ENCODE results near the gene BTG1. TPM values are rescaled to one million over a fixed set of nuclear protein-coding genes. Genes with fewer than 3 reads are reported as not detected.
A peak's percentile ranks its signal among the peaks of the same experiment; 100 is the strongest.
"Not testable (repeated sequence)": the region's sequence is repeated elsewhere in the genome, so short reads cannot be mapped to it uniquely, and the experiment has no call there.

Gene BTG1
- total RNA-seq, 1 donor from 2014 or later = 52.7 TPM

DNA sequence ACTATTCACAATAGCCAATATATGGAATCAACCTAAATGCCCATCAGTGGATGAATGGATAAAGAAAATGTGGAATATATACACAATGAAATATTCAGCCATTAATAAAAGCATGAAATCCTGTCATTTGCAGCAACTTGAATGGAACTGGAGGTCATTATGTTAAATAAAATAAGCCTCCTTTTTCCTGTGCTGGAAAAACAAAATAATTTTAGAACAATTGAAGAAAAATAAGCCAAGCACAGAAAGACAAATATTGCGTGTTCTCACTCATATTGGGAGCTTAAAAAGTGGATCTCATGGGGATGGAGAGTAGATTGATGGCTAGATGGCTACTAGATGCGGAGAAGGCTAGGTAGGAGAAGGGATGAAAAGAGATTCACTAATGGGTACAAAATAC, 6.3 kb upstream of the BTG1 start:
- DNase-seq (ENCODE audit: extremely low read depth, low read depth, low spot score) = no peak

DNA sequence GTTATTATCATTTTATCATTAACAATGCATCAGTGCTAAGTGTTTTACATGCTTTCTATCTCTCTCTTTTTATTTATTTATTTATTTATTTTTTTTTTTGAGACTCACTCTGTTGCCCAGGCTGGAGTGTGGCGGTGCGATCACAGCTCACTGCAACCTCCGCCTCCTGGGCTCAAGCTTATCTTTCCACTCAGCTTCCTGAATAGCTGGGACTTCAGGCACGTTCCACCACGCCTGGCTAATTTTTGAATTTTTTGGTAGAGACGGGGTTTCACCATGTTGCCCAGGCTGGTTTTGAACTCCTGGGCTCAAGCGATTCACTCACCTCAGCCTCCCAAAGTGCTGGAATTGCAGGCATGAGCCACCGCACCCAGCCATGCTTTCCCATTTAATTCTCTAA, 3.9 kb upstream of the BTG1 start:
- DNase-seq (ENCODE audit: extremely low read depth, low read depth, low spot score) = no peak

DNA sequence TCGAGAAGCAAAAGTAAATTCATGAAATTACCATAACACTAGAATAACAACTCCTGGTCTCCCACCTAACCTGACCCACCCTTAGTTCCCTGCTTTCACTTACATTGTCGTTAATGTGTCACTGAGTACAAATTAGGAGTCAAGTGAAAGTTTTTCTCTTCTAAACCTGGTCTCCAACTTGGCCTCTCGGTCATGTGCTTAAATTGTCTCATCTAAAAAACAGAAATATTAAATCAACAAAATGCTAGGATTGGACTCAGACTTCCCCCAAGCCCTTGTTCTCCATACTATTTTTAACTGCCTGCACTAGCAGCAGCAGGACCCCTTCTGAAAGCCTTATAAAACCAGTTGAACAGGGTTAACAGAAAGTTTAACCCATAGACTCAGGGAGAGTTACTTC, 1.8 kb upstream of the BTG1 start:
- DNase-seq (ENCODE audit: extremely low read depth, low read depth, low spot score) = no peak

DNA sequence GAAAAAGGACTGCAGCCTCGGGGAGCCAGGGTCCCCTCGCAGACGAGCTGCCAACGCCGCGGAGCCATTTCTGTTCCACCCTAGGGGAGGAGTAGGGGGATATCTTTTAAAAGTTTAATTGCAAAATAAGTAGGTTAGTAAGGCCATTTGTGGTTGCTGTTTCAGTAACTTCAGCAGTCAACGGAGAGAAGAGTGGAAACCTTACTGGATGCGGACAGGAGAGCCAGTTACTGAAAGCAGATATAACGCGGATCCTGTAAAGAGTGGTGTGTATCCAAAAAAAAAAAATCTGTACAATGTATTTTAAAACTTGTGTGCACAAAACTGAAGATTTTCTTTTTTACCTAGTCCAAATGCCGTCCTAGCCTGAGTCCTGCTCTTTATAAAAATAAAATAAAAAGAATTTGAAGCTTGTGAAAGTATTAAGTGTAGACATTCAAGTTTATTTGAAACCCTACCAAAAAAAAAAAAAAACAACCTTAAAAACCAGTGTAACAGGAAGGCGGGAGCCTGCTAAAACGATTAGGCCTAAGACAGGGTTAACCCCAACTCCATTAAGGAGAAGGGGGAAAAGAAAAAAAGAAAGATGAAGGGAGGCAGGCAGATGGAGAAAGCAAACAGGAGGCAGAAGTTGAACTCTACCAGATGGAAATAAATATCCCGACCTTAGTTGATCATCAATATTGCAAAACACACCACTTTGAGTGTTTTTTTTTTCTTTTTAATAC, 1.0 kb upstream of the BTG1 start:
- no peak for DNase-seq (ENCODE audit: extremely low read depth, low read depth, low spot score)

DNA sequence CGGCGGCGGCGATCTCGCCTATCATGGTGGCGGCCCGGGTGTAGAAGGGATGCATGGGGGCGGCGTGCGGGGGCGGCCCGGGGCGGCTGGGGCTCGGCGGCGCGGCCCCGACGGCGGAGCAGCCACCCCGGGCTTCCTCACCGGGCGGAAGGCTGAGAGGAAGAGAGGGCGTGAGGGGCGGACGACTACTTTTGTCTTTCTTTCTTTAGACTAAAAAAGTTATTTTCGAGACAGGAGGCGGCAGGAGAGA, 240 bp downstream of the BTG1 start:
- DNase-seq (ENCODE audit: extremely low read depth, low read depth, low spot score) = no peak

DNA sequence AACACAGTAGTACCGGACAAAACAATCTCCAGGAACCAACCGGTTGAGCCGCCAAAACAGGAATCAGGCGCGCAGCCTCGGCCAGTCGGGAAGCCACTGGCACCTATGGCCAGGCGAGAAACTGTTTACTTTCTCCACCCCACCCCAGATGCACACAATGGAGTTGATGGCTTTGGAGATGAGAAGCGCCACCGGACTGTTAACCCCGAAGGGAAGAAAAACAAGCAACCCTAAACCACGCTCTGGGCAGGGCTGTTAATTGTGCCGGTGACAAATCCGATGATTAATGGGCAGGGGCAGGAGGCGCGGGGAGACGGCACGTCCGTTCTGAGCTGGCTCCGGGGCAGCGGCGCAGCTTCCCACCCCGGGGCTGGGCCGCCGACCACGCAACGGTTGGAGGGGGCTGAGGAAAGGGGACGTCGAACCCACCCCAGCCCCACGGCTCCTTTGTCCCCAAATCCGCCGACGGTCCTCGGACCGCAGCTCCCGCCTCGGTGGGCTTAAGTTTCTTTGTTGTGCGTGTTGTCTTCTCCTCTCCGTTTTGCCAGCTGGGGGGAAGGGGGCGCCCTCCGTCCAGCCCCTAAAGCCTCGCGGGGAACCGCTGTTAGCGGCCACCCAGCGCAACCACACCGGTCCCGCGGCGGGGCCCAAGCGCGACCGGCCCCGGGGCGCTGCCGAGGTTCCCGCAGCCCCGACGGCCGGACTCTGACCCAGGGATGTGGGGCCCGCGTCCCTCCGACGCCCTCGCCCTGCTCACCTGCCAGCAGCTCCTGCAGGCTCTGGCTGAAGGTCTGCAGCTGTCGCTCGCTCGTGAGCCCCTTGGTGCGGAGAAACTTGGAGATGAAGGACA, 790 bp downstream of the BTG1 start:
- DNase-seq (ENCODE audit: extremely low read depth, low read depth, low spot score) = no peak

DNA sequence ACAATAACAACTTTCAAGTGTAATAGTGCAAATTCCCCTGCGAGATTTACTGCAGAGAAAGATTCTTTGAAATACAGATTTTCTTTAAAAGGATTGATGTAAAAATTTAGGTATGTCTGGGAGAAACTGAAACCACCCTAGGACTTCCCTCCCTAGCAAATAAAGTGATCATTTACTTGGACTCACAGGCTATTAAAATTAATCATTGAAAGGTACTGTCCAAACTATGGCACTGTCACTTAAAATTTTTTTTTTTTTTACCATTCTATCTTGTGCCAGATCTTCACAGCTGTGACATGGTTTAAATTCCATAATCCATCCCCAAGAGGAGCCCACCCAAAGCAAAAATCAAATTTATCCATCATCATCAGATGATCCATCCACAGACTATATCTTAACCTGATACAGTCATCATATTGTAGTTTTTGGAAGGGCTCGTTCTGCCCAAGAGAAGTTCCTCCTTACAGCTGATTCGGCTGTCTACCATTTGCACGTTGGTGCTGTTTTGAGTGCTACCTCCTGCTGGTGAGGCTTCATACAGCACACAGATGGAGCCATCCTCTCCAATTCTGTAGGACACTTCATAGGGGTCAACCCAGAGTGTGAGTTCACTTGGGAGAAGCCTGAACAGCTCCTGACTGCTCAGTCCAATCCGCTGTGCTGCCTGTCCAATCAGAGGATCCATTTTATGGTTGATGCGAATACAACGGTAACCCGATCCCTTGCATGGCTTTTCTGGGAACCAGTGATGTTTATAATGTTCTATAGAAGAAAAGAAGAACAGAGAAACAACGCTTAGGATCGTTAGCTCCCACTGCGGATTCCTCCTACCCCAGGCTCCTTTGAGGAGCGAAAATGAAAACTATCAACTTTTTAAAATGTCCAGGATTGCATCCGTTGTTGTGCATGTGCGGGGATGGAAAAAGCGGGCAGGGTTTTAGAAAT, 1.7 kb downstream of the BTG1 start:
- DNase-seq (ENCODE audit: extremely low read depth, low read depth, low spot score) = peak; percentile 81

DNA sequence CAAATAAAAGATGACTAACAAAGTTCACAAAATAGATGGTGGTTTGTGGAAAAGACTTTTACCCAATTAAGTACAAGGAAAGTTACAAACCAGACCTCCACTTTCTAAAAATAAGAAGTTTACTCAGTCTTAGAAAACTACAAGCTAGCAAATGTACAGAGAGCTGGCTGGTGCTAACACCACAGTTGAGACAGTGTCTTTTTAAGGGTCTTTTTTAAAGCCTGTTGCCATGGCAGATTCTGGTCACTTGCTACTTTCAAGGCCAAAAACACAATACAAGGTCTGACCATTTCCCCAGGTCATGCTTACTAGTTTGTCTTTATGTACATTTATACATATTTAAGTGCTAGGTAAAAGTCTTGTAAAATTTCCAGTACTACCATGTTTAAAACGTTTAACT, 2.4 kb downstream of the BTG1 start:
- no peak for DNase-seq (ENCODE audit: extremely low read depth, low read depth, low spot score)

DNA sequence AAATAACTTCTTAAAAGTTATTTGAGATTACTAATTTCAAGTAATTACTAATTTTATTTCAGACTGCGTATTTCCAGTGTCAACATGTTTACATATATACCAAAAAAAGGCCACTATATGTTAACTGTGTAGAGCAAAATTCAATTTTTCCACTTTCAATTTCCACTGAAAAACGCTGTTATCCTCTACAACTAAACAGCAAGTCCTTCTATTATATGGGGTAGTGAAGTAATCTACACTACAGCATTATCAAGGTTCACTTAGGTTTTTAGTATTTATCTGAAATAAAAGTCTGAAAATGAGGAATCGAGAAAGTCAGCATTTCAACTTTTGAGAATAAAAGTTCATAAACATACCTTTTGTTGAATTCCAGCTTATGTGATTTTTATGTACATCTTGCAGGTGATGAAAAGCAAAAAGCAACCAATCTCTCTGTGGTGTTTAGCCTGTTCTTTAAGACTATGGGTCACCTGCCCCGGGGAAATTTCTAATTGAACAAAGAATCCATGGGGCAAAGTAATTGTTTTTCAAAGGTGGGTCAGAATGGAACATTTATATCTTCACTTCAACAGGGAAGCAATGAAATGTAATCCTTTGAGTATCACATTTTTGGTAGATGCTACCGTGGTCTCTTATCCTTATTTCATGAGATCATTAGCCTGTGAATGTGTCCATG, 3.3 kb downstream of the BTG1 start:
- no peak for DNase-seq (ENCODE audit: extremely low read depth, low read depth, low spot score)

DNA sequence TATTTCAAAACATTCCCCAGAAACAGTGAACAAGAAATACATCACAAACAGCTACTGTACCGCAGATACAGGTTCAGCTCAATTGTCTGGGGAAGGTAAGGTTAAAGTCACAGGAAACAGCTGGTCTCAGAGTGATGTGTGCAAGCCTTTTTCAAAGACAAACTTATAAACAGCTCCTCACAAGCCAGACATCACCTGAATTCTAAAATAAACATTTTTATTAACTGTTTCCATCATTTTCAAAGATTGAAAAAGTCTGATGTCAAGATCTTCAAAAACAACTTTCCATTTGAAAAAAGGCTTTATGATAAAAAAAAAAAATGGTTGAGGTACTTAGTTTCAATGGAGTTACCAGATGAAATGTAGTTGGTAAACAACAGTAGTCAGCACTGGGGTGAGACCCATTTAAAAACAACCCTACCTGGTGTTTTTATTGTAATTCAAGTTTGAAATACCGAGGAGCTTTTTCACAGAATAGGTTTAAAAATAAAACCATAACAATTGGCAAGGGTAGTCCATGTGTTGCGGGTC, 4.0 kb downstream of the BTG1 start:
- DNase-seq (ENCODE audit: extremely low read depth, low read depth, low spot score) = no peak

DNA sequence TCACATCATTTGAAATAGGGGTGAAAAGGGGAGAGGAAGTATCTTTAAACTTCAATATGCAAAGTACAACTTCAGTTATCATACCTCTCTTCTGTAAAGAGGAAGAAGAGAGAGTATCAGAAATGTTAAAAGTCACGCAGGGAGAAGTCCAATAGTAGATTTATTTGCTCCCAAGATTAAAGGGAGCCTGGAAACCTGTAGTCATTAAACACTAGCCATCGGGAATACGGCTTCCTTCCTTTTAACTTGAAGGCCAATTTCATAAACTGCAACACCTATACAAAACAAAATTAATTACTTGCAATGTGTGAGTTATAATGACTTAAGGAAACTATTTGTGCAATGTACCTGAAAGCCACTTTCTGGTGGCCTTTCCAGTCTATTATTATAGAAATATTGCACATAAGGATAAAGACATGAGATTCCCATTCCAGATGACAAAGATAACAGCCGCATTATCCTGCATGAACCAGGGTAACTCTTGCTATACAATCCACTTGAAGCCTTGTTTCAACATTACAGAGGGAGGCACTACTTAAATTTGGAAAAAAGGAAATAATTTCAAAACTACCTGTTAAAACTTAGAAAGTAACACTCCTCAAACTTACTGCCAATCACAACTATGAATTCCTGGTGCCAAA, 4.6 kb downstream of the BTG1 start:
- no peak for DNase-seq (ENCODE audit: extremely low read depth, low read depth, low spot score)

DNA sequence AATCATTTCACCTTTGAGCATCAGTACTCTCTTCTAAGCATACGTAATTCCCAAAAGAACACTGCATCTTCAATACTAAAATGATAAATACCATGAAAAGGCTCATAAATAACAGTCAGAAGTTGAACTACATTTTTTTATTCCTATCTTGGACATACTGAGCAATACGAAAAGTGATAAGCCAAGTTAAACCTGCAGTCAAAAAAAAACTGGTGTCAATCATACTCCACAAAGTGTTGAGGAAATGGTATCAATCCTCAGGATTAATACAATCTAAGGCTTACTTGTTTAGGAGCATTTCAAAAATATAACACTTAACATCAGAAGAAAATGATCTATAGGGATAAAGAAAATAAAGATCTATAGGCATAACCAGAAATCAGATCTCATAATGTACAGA, 5.5 kb downstream of the BTG1 start:
- DNase-seq (ENCODE audit: extremely low read depth, low read depth, low spot score) = no peak

DNA sequence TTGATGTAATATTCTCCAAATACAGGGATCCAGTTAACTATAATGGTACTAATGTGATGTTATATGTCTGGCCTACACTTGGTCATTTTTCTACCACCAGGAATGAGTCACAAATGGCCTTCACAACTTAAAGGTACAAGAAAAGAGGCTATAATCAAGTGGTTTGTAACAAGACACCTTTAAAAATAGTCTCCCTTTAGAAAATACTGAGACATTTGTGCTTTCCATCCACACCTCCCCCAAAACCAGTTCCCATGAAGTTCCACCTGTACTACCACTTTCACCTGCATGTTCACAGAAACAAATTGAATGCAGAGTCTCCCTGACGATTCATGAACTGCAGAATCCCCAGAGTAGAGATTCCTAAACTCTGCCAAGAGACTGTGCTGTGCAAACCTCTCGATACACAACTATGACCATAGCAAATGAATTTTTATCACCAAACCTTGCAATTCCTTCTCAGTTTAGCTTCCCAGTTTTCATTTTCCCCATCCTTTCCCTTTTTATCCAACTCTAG, 6.0 kb downstream of the BTG1 start:
- DNase-seq (ENCODE audit: extremely low read depth, low read depth, low spot score) = no peak

DNA sequence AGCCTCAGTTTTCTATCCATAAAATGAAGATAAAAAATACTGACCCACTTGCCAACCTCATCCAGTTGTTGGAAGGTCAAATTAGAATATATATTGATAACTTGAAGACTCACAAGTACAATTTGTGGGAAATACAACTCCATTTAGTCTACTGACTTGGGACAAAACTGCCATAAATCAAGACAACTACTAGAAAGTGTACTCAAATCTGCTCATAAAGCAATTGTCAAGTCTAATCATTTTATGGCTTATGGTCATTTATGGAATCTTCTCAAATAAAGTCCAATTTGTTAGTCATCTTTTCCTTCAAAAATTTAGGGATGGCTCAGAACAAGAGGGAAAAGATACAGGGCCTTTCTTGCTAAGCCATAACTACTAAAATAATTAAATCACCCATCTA, 7.0 kb downstream of the BTG1 start:
- no peak for DNase-seq (ENCODE audit: extremely low read depth, low read depth, low spot score)

DNA sequence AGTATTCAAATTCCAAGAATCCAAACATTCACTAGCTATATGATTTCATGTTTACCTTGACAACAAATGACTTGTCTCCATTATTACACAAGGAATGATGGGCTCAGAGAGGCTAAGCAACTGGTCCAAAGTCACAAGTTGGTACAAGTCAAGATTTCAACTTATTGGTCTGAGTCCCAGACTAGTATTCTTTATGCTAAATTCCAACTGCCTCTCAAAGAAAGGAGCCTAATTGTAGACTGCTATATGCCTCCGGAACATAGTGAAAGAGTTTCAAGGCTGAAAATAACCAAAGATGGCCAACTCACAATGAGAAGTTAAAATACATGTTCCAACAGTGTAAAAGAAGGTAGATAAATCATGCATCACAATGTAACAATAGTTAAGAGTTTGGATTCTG, 7.5 kb downstream of the BTG1 start:
- no peak for DNase-seq (ENCODE audit: extremely low read depth, low read depth, low spot score)

DNA sequence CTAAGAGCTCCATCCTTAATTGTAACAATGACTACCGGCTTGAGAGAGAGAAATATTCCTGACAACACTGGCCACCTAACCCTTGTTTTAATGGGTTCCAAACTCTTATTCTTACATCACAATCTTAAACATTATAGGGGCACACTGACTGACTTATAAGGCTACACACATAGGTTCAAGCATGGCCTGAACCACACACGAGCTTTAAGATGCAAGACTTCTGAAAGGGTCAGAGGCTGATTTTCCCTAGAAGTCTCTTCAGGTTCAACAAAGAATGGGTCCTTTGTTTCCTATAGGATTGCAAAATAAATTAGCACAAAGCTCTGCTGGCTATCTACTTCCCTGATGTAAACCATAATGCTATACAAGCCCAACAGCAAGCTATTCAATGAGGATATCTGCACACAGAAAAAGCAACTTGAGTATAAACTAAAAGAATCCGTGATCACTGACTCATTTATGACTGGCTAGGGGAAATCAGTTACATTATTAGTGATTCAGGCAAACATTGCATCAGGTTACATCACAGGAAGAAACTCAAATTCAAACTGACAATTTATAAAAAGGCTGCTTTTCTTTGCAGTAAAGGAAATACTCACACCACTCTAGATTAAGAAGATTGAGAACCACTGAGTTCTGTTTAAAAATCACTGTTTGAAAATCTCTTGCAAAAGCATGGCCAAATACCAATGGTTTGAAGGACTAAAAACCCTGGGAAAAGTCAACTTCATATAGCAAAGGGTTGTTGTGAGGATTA, 8.5 kb downstream of the BTG1 start:
- no peak for DNase-seq (ENCODE audit: extremely low read depth, low read depth, low spot score)

DNA sequence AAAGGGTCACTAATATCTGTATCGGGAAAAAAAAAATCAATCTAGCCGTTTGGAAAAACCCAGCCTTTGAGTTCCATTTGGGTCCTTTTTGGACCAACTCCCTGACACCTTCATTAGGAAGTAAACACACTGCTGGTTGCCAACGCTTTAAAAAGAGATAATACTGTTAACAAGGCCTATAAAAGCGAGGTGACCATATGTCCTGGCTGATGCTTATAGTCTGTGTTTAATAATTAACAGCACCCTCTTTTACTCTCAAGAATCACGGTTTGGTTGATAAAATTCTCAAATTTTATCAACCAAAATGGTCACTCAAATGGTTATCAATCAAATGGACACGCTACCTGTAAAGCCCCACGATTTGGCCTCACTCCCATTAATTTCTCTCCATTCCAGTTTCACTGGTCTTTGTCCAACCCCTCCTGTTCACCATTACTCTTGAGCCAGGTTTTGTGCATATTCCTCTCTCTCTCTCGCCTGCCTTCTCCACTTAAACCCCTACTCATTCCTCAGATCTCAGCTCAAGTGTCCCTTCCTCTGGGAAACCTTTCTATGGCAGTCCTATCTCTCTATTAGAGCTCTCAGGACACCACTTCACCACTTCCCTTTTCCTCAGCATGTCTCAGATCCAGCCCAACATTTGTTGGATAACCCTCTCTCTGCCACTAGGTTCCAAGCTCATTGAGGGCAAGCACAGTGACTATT, 9.5 kb downstream of the BTG1 start:
- no peak for DNase-seq (ENCODE audit: extremely low read depth, low read depth, low spot score)

DNA sequence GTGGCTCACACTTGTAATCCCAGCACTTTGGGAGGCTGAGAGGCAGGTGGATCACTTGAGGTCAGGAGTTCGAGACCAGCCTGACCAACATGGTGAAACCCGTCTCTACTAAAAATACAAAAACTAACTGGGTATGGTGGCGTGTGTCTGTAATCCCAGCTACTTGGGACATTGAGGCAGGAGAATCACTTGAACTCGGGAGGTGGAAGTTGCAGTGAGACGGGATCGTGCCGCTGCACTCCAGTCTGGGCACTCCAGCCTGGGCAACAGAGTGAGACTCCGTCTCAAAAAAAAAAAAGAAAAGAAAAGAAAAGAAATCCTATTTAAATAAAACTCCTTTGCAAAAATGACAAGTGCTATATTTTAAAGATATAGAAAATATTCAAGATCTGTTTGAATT, 10.1 kb downstream of the BTG1 start:
- DNase-seq (ENCODE audit: extremely low read depth, low read depth, low spot score) = not testable (repeated sequence)

All from glomerular endothelial cell (primary cell).